NCI-H2107 treated with DMSO at 0.1 percent for 48 hours (cell line): ENCODE measurements around the gene FAM161B.
"Not testable (repeated sequence)": the region's sequence is repeated elsewhere in the genome, so short reads cannot be mapped to it uniquely, and the experiment has no call there.

Source experiments
- DNase-seq: peaks from one replicate; lab custom pipeline; 2025; ENCODE audit not compliant: unreplicated experiment; lab: John Stamatoyannopoulos, UW

The FAM161B gene

GRCh38 chr14:73949752-73950734 lies at the start of gene FAM161B, which contains the start of gene COQ6:
TSS of gene FAM161B (minus strand) at chr14:73950094. CDS start at chr14:73950026, 68 bp downstream.
TSS of gene COQ6 (plus strand) at chr14:73950302. CDS start at chr14:73950333, 31 bp downstream.
- DNase-seq: peak; percentile 98

GRCh38 chr14:73998726-73999125 lies 48.8 kb upstream of the FAM161B start:
- DNase-seq: no peak

- no peak for DNase-seq
Measured at GRCh38 chr14:73997944-73998447, 48.1 kb upstream of the FAM161B start.

- DNase-seq: peak; percentile 70
Measured at GRCh38 chr14:73997108-73997943, 47.4 kb upstream of the FAM161B start.

GRCh38 chr14:73996731-73997107 lies 46.8 kb upstream of the FAM161B start:
- no peak for DNase-seq

GRCh38 chr14:73995977-73996378 lies 46.1 kb upstream of the FAM161B start:
- peak; percentile 95 for DNase-seq

- not testable (repeated sequence) for DNase-seq
Measured at GRCh38 chr14:73994926-73995325, 45.0 kb upstream of the FAM161B start.

GRCh38 chr14:73991092-73991491 lies 41.2 kb upstream of the FAM161B start:
- DNase-seq: no peak

GRCh38 chr14:73988656-73989055 lies 38.8 kb upstream of the FAM161B start:
- DNase-seq: not testable (repeated sequence)

- DNase-seq: no peak
Measured at GRCh38 chr14:73988065-73988464, 38.2 kb upstream of the FAM161B start.

GRCh38 chr14:73977896-73978295 lies 28.0 kb upstream of the FAM161B start:
- no peak for DNase-seq

GRCh38 chr14:73976125-73976524 lies 26.2 kb upstream of the FAM161B start:
- DNase-seq: no peak

GRCh38 chr14:73973497-73973896 lies 23.6 kb upstream of the FAM161B start:
- DNase-seq: peak; percentile 34

GRCh38 chr14:73968885-73969284 lies 19.0 kb upstream of the FAM161B start:
- no peak for DNase-seq

- no peak for DNase-seq
Measured at GRCh38 chr14:73965216-73965615, 15.3 kb upstream of the FAM161B start.

- DNase-seq: no peak
Measured at GRCh38 chr14:73961192-73961591, 11.3 kb upstream of the FAM161B start.

GRCh38 chr14:73958591-73958990 lies 8.7 kb upstream of the FAM161B start:
- DNase-seq: no peak

- DNase-seq: no peak
Measured at GRCh38 chr14:73955674-73956073, 5.8 kb upstream of the FAM161B start.

GRCh38 chr14:73953731-73954130 lies 3.8 kb upstream of the FAM161B start:
- DNase-seq: no peak

GRCh38 chr14:73945159-73945670 lies 4.7 kb downstream of the FAM161B start:
- no peak for DNase-seq
